ENCODE data around the gene FNTB. TPM values are rescaled to one million over a fixed set of nuclear protein-coding genes. Genes with fewer than 3 reads are reported as not detected.

Gene FNTB
- total and polyA plus RNA-seq, 9 of the 15 experiments (the other 6 are each of a cell fraction or from before 2014, with no cell fraction given): 6.9 to 23.2 (median 12.2) TPM

DNA sequence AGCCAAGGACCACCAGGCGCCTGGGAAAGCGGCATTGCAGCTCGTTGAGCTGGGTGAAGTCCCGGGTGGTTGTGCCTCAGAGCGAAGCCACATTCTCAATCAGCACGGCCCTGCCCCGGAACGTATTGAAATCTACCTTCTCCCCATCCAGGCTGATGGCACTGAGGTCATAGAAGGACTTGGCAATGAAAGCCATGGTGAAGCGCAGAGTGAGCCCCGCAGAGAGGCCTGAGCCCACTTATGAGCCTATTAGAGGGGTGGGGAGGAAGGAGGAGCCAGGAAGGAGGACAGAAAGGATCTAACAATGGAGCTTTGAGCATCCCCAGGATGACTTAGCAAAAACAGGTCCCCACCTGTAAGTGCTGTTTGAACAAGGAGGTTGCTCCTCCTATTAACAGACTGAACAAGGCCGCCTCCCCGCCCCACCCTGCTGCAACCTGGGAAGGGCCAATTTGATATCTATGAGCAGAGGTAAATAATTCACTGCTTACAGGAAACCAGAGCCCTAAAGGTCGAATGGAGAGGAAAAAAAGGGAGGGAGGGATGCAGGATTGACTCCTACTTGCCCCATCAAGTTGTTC is 44.1 kb upstream of the FNTB start, which contains the start of gene GPX2:
Gene GPX2 (minus strand): TSS at position 215 of the 581 bp plus-strand sequence. CDS start 19 bp downstream, at position 196.
- no peak within 1 kb of the TSS for H2AFZ ChIP-seq (ENCODE audit: low read depth, low read length)
- peaks cover 5% of the 10 kb centered on the region; the same call in 1 of the 3 replicates for H3K36me3 ChIP-seq (ENCODE audit: control insufficient read depth, insufficient read depth, low read length)
- 69% methylated on average over 12 of the region's 13 CpGs for WGBS (ENCODE audit: insufficient coverage, low coverage, missing lambda C conversion rate)
- BruUV-seq (replicated peaks): no TSS peak
- H3K79me2 ChIP-seq (ENCODE audit: control insufficient read depth, insufficient read depth, low read length): no peaks in the 10 kb centered on the region
- CTCF ChIA-PET (ENCODE audit: low intra/inter-chr PET ratio): no interaction called here
- no peaks in the 10 kb centered on the region for H3K9me3 ChIP-seq (replicated peaks; ENCODE audit: control insufficient read depth, insufficient read depth, low read depth, low read length)
- no peak within 1 kb of the TSS for H3K4me2 ChIP-seq (ENCODE audit: insufficient read depth, low read length)
- ATAC-seq: no peak
- no peaks in the 10 kb centered on the region for H4K20me1 ChIP-seq (replicated peaks; ENCODE audit: control insufficient read depth, insufficient read depth, low read length)
- intact Hi-C loops (cut with micrococcal nuclease) (no loop called here), in situ Hi-C loops (cut with MboI) (no loop called here)
- no peaks in the 10 kb centered on the region for H3K27me3 ChIP-seq (ENCODE audit: control insufficient read depth in 2 of 2, insufficient read depth in 2 of 2, low read length in 2 of 2)
- POLR2A ChIA-PET: no interaction called here
- DNase-seq (ENCODE audit: extremely low read depth in 1 of 4, low spot score in 3 of 4): no peak
- H3K4me1 ChIP-seq (replicated peaks in 1 of 2; ENCODE audit: control insufficient read depth in 2 of 2, insufficient read depth in 2 of 2, low read length in 2 of 2): no peaks in the 10 kb centered on the region; a peak in 2 of 5 replicates
- no peak within 1 kb of the TSS for H3K4me3 ChIP-seq
- no peak for FAIRE-seq
- no peaks in the 10 kb centered on the region for H3K9me1 ChIP-seq (ENCODE audit: control insufficient read depth, insufficient read depth, low read length)
- H3K9ac ChIP-seq (ENCODE audit: insufficient read depth in 1 of 2, low read depth in 2 of 2, low read length in 2 of 2): no peak within 1 kb of the TSS
- H3K27ac ChIP-seq (ENCODE audit: extremely low read depth, low read depth, low read length): no peak within 1 kb of the TSS
- peak; percentile 42; the same call in 1 of the 2 replicates for TF ChIP-seq NFE2 (IDR thresholded peaks at IDR 0.05; ENCODE audit: low read depth)
- TF ChIP-seq ZNF785 (CRISPR knock-in tag; IDR thresholded peaks at IDR 0.05): no peak
- no peak for TF ChIP-seq HNRNPLL (IDR thresholded peaks at IDR 0.05; ENCODE audit: low read depth, low read length, poor library complexity, severe bottlenecking)
- no peak for TF ChIP-seq ETV6 (IDR thresholded peaks at IDR 0.05; ENCODE audit: borderline replicate concordance in 1 of 2, low read depth in 2 of 2, low read length in 1 of 2)
- TF ChIP-seq ETV6 (CRISPR knock-in tag; IDR thresholded peaks at IDR 0.05; ENCODE audit: borderline replicate concordance): no peak
- TF ChIP-seq MAFG (tag; conservative IDR thresholded peaks at IDR 0.05): 0 out of 2 replicates have a peak, but pooled peaks have one; percentile 15
- TF ChIP-seq SPI1 (IDR thresholded peaks at IDR 0.05; ENCODE audit: borderline replicate concordance, low read depth, low read length): no peak
- no peak for TF ChIP-seq SMAD3 (CRISPR knock-in tag; conservative IDR thresholded peaks at IDR 0.05)
- TF ChIP-seq, protein P1, sequence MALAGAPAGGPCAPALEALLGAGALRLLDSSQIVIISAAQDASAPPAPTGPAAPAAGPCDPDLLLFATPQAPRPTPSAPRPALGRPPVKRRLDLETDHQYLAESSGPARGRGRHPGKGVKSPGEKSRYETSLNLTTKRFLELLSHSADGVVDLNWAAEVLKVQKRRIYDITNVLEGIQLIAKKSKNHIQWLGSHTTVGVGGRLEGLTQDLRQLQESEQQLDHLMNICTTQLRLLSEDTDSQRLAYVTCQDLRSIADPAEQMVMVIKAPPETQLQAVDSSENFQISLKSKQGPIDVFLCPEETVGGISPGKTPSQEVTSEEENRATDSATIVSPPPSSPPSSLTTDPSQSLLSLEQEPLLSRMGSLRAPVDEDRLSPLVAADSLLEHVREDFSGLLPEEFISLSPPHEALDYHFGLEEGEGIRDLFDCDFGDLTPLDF (CRISPR knock-in tag; IDR thresholded peaks at IDR 0.05): no peak
- no peak for TF ChIP-seq TAF1 (IDR thresholded peaks at IDR 0.05; ENCODE audit: control insufficient read depth, extremely low read depth, insufficient read depth, low read length, severe bottlenecking)
- TF ChIP-seq, protein P2, sequence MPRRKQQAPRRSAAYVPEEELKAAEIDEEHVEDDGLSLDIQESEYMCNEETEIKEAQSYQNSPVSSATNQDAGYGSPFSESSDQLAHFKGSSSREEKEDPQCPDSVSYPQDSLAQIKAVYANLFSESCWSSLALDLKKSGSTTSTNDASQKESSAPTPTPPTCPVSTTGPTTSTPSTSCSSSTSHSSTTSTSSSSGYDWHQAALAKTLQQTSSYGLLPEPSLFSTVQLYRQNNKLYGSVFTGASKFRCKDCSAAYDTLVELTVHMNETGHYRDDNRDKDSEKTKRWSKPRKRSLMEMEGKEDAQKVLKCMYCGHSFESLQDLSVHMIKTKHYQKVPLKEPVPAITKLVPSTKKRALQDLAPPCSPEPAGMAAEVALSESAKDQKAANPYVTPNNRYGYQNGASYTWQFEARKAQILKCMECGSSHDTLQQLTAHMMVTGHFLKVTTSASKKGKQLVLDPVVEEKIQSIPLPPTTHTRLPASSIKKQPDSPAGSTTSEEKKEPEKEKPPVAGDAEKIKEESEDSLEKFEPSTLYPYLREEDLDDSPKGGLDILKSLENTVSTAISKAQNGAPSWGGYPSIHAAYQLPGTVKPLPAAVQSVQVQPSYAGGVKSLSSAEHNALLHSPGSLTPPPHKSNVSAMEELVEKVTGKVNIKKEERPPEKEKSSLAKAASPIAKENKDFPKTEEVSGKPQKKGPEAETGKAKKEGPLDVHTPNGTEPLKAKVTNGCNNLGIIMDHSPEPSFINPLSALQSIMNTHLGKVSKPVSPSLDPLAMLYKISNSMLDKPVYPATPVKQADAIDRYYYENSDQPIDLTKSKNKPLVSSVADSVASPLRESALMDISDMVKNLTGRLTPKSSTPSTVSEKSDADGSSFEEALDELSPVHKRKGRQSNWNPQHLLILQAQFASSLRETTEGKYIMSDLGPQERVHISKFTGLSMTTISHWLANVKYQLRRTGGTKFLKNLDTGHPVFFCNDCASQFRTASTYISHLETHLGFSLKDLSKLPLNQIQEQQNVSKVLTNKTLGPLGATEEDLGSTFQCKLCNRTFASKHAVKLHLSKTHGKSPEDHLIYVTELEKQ (CRISPR knock-in tag; IDR thresholded peaks at IDR 0.05): no peak
- TF ChIP-seq MAFF (IDR thresholded peaks at IDR 0.05; ENCODE audit: low read length): no peak
- TF ChIP-seq BCOR (IDR thresholded peaks at IDR 0.05): no peak
- TF ChIP-seq, protein P3, sequence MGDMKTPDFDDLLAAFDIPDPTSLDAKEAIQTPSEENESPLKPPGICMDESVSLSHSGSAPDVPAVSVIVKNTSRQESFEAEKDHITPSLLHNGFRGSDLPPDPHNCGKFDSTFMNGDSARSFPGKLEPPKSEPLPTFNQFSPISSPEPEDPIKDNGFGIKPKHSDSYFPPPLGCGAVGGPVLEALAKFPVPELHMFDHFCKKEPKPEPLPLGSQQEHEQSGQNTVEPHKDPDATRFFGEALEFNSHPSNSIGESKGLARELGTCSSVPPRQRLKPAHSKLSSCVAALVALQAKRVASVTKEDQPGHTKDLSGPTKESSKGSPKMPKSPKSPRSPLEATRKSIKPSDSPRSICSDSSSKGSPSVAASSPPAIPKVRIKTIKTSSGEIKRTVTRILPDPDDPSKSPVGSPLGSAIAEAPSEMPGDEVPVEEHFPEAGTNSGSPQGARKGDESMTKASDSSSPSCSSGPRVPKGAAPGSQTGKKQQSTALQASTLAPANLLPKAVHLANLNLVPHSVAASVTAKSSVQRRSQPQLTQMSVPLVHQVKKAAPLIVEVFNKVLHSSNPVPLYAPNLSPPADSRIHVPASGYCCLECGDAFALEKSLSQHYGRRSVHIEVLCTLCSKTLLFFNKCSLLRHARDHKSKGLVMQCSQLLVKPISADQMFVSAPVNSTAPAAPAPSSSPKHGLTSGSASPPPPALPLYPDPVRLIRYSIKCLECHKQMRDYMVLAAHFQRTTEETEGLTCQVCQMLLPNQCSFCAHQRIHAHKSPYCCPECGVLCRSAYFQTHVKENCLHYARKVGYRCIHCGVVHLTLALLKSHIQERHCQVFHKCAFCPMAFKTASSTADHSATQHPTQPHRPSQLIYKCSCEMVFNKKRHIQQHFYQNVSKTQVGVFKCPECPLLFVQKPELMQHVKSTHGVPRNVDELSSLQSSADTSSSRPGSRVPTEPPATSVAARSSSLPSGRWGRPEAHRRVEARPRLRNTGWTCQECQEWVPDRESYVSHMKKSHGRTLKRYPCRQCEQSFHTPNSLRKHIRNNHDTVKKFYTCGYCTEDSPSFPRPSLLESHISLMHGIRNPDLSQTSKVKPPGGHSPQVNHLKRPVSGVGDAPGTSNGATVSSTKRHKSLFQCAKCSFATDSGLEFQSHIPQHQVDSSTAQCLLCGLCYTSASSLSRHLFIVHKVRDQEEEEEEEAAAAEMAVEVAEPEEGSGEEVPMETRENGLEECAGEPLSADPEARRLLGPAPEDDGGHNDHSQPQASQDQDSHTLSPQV (IDR thresholded peaks at IDR 0.05): no peak

Data from K562 (cell line).